GM12878 (cell line): ENCODE measurements around the gene PRM3. TPM values are rescaled to one million over a fixed set of nuclear protein-coding genes. Genes with fewer than 3 reads are reported as not detected.
A peak's percentile ranks its signal among the peaks of the same experiment; 100 is the strongest.

Experiments used
- ATAC-seq: fragments of 200-7000 bp; cut with Tn5 transposase; 3 replicates; pipeline ENCODE4 v1.9.1; 2020; ENCODE audit warnings: mild to moderate bottlenecking, moderate library complexity
- BruUV-seq: library from RNA; stranded (reverse); fragments of 400-500 nt; replicated peaks from 2 replicates; lab custom pipeline; 2021; lab: Mats Ljungman, UMichigan
- CTCF ChIA-PET: fragments of 300-600 bp; sonication (Branson Sonifier 250); formaldehyde crosslinking; extraction: SDS; loops from one replicate; lab custom pipeline; 2021; ENCODE audit warnings: inconsistent platforms; lab: Yijun Ruan, JAX
- POLR2A ChIA-PET: fragments of 350-600 bp; formaldehyde crosslinking; extraction: SDS; loops from one replicate; lab custom pipeline; 2021; ENCODE audit warnings: inconsistent platforms; lab: Charles Lee
- RAD21 ChIA-PET: fragments of 300-600 bp; sonication (Branson Sonifier 250); formaldehyde crosslinking; loops from one replicate; lab custom pipeline; 2023; ENCODE audit warnings: antibody characterized with exemption; ENCODE audit not compliant: unreplicated experiment; lab: Charles Lee
- SMC1A ChIA-PET: fragments of 300-600 bp; sonication (Branson Sonifier 250); formaldehyde crosslinking; loops from one replicate; lab custom pipeline; 2023; ENCODE audit not compliant: unreplicated experiment, uncharacterized antibody; lab: Charles Lee
- DNase-seq: peaks from one replicate; pipeline ENCODE4 v3.0.0-alpha.2; 2011; ENCODE audit warnings: low read depth, low spot score
- FAIRE-seq: peaks from 3 replicates; lab custom pipeline; 2011; peaks lifted over from hg19 to GRCh38; lab: Jason Lieb, UNC
- H2AFZ ChIP-seq: 2 replicates; pipeline ENCODE4 v1.6.0; 2011; ENCODE audit warnings: low read depth, low read length, control low read depth; ENCODE audit not compliant: control insufficient read depth
- H3K27ac ChIP-seq: 2 replicates; pipeline ENCODE4 v1.5.1; 2011; ENCODE audit warnings: control low read depth; ENCODE audit not compliant: control insufficient read depth, insufficient read depth
- H3K27me3 ChIP-seq, 2 experiments: replicated peaks in 1 of 2; 2 replicates each; pipeline versions ENCODE4 v1.6.0 to v1.6.1; 2011; ENCODE audit warnings: low read length in 1 of 2; ENCODE audit not compliant: control insufficient read depth in 2 of 2, insufficient read depth in 2 of 2
- H3K36me3 ChIP-seq, 2 experiments: 2 replicates each; pipeline ENCODE4 v1.5.1; 2011; ENCODE audit warnings: low read length in 1 of 2; ENCODE audit not compliant: control insufficient read depth in 2 of 2, insufficient read depth in 2 of 2
- H3K4me1 ChIP-seq: 2 replicates; pipeline ENCODE4 v1.6.1; 2011; ENCODE audit warnings: mild to moderate bottlenecking, low read length, moderate library complexity, mixed read lengths; ENCODE audit not compliant: control insufficient read depth, insufficient read depth
- H3K4me2 ChIP-seq: 2 replicates; pipeline ENCODE4 v1.6.0; 2011; ENCODE audit warnings: control low read depth; ENCODE audit not compliant: control insufficient read depth, insufficient read depth
- H3K4me3 ChIP-seq: fragments of 200-600 bp; sonication (generic); 2 replicates; pipeline ENCODE4 v1.5.1; 2016
- H3K79me2 ChIP-seq: 2 replicates; pipeline ENCODE4 v1.6.0; 2011; ENCODE audit warnings: low read length; ENCODE audit not compliant: control insufficient read depth, insufficient read depth
- H3K9ac ChIP-seq: 2 replicates; pipeline ENCODE4 v1.8.0; 2011; ENCODE audit warnings: low read length, control low read depth, mixed read lengths; ENCODE audit not compliant: control insufficient read depth, insufficient read depth
- H3K9me3 ChIP-seq: replicated peaks from 3 replicates; pipeline ENCODE4 v1.5.1; 2011; ENCODE audit warnings: mild to moderate bottlenecking, low read length; ENCODE audit not compliant: control insufficient read depth, insufficient read depth
- H4K20me1 ChIP-seq: 2 replicates; pipeline ENCODE4 v1.6.0; 2011; ENCODE audit not compliant: control insufficient read depth, insufficient read depth
- DPF2 ChIP-seq: fragments of 450-650 bp; IDR thresholded peaks from 2 replicates; pipeline ENCODE4 v1.6.1; 2017; ENCODE audit warnings: mild to moderate bottlenecking
- FOXK2 ChIP-seq: fragments of 450-650 bp; IDR thresholded peaks from 2 replicates; pipeline ENCODE4 v1.6.1; 2017; ENCODE audit warnings: mild to moderate bottlenecking, moderate library complexity
- HDGF ChIP-seq: fragments of 450-650 bp; IDR thresholded peaks from 2 replicates; pipeline ENCODE4 v1.6.1; 2016; ENCODE audit warnings: antibody characterized with exemption
- IRF4 ChIP-seq: IDR thresholded peaks from 2 replicates; pipeline ENCODE4 v1.6.1; 2011; ENCODE audit warnings: low read depth, low read length
- NKRF ChIP-seq: fragments of 450-650 bp; conservative IDR thresholded peaks from 2 replicates; pipeline ENCODE4 v1.6.1; 2017; ENCODE audit warnings: mild to moderate bottlenecking, moderate library complexity
- SMAD5 ChIP-seq: IDR thresholded peaks from 2 replicates; pipeline ENCODE4 v1.6.1; 2016; ENCODE audit warnings: antibody characterized with exemption, low read depth
- SRF ChIP-seq, 2 experiments: IDR thresholded peaks; 2 replicates each; pipeline ENCODE4 v1.6.1; 2011; ENCODE audit warnings: low read depth in 2 of 2, low read length in 2 of 2, mild to moderate bottlenecking in 1 of 2, moderate library complexity in 1 of 2
- TCF7 ChIP-seq: IDR thresholded peaks from 2 replicates; pipeline ENCODE4 v1.6.1; 2014; ENCODE audit warnings: antibody characterized with exemption, borderline replicate concordance
- USF1 ChIP-seq: IDR thresholded peaks from 2 replicates; pipeline ENCODE4 v1.6.1; 2011; ENCODE audit warnings: borderline replicate concordance, low read depth, mild to moderate bottlenecking, moderate library complexity, mixed read lengths, low read length; ENCODE audit not compliant: insufficient read depth; ENCODE audit errors: extremely low read length
- ZNF274 ChIP-seq: IDR thresholded peaks from one replicate; pipeline ENCODE4 v1.8.0; 2011; ENCODE audit not compliant: insufficient read length, insufficient read depth
- WGBS: methylation state at CpG from one replicate; pipeline ENCODE4 v1.1.6; 2016; ENCODE audit warnings: low lambda C conversion rate; ENCODE audit not compliant: insufficient replicate concordance, insufficient coverage; ENCODE audit errors: missing lambda C conversion rate; 5-methylcytosine and 5-hydroxymethylcytosine counted together
- in situ Hi-C: fragments of 300-500 bp; cut with MboI; formaldehyde crosslinking; loops from 9 replicates; pipeline ENCODE4 v1.14.3; 2018; ENCODE audit warnings: mixed read lengths
- intact Hi-C: fragments of 100-400 bp; cut with micrococcal nuclease; formaldehyde crosslinking; loops from one replicate; pipeline ENCODE4 v1.14.2; 2022; ENCODE audit not compliant: unreplicated experiment
- polyA plus RNA-seq, 11 experiments: library from polyadenylated mRNA; depleted of rRNA in 4 of 11; unstranded in 6 of 11; stranded (reverse) in 5 of 11; fragments of >200 nt; fragmentation: Nextera tagmentation in 4 of 11; fragmentation: Illumina TruSeq in 1 of 11; extraction: Ambion mirVana in 4 of 11; extraction: Trizol in 1 of 11; gene quantifications; 1 replicate in 1 of 11; 2 replicates in 10 of 11; pipeline versions ENCODE4 v1.2.1 to v1.2.3, GENCODE V29; 2011 to 2016; ENCODE audit warnings: inconsistent platforms in 2 of 11, missing spikeins in 2 of 11, low read depth in 1 of 11
- total RNA-seq, 4 experiments: library from RNA; depleted of rRNA in 3 of 4; stranded (reverse); fragments of >200 nt in 3 of 4; fragmentation: Illumina TruSeq in 1 of 4; extraction: Trizol in 1 of 4; gene quantifications; 2 replicates each; pipeline versions ENCODE4 v1.2.1 to v1.2.3, GENCODE V29; 2013 to 2021
- TF ChIP-seq, protein P1 (sequence below), 3 experiments: IDR thresholded peaks in 2 of 3; conservative IDR thresholded peaks in 1 of 3; 2 replicates each; pipeline ENCODE4 v1.5.1; 2011; ENCODE audit warnings: low read depth in 3 of 3, low read length in 3 of 3, mild to moderate bottlenecking in 3 of 3, control low read depth in 2 of 3, moderate library complexity in 2 of 3, inconsistent platforms in 1 of 3, mixed read lengths in 1 of 3; ENCODE audit not compliant: control insufficient read depth in 2 of 3, insufficient read depth in 1 of 3; ENCODE audit errors: extremely low read depth in 1 of 3
- TF ChIP-seq, protein P2 (sequence below): IDR thresholded peaks from 2 replicates; pipeline ENCODE4 v1.6.1; 2011; ENCODE audit warnings: mild to moderate bottlenecking, low read depth, low read length, moderate library complexity; ENCODE audit not compliant: insufficient replicate concordance

Gene PRM3
- total and polyA plus RNA-seq, 10 of the 15 experiments (the other 5 are each of a cell fraction or from before 2014, with no cell fraction given), result not detected

GRCh38 chr16:11264155-11264832 is 9.1 kb downstream of the PRM3 start (continued):
- TF ChIP-seq NKRF (0 out of 2 replicates have a peak, but pooled peaks have one; percentile 53), ZNF274 (no peak), USF1 (no peak), IRF4 (0 out of 2 replicates have a peak, but pooled peaks have one; percentile 2), SRF (IDR thresholded peaks at IDR 0.05; ENCODE audit: low read depth in 2 of 2, low read length in 2 of 2) (no peak), DPF2 (peak; percentile 35; the same call in 1 of the 2 replicates)

- H3K79me2 ChIP-seq, result no peaks in the 10 kb centered on the region
- intact Hi-C loops (no loop called here), in situ Hi-C loops (no loop called here)
- ATAC-seq (peak; percentile 69), FAIRE-seq (peak; percentile 69), DNase-seq (no peak)
- ChIA-PET SMC1A (interaction anchor here (0.6 to 2.6 kb wide), 8 partner anchors 11 to 93 kb away, joined by 3 to 27 read pairs (median 3); no protein-coding TSS in a partner anchor), POLR2A (interaction anchor here (0.9 to 1.5 kb wide), 4 partner anchors 33 to 48 kb away, joined by 3 to 6 read pairs (median 4); no protein-coding TSS in a partner anchor), CTCF (interaction anchor here (1.5 to 11.0 kb wide), 3 partner anchors 34 to 292 kb away, joined by 3 to 170 read pairs (median 5); no protein-coding TSS in a partner anchor), RAD21 (interaction anchor here (0.7 to 4.2 kb wide), 4 partner anchors 8 to 91 kb away, joined by 3 to 26 read pairs (median 4); partner anchors contain the start of gene SOCS1)
- peak overlapping the region; percentile 57 for H2AFZ ChIP-seq
- WGBS, result 20% methylated on average over 4 of the region's 4 CpGs
- H3K4me1 ChIP-seq, result peaks cover 25% of the 10 kb centered on the region
- no peak overlapping the region for H3K4me3 ChIP-seq
- H3K36me3 ChIP-seq, result no peaks in the 10 kb centered on the region
- peak overlapping the region; percentile 45 for H3K27ac ChIP-seq
- no TSS peak for BruUV-seq
- H3K9ac ChIP-seq, result peak overlapping the region; percentile 21; the same call in 1 of the 2 replicates
- peak overlapping the region; percentile 56 for H3K4me2 ChIP-seq
- H3K27me3 ChIP-seq, result no peaks in the 10 kb centered on the region
- H3K9me3 ChIP-seq, result no peaks in the 10 kb centered on the region; the same call in 2 of the 3 replicates
- no peaks in the 10 kb centered on the region for H4K20me1 ChIP-seq
- TF ChIP-seq HDGF (no peak), SMAD5 (no peak), FOXK2 (0 out of 2 replicates have a peak, but pooled peaks have one; percentile 34), IRF4 (0 out of 2 replicates have a peak, but pooled peaks have one; percentile 45), TCF7 (no peak)
- TF ChIP-seq, protein P1, sequence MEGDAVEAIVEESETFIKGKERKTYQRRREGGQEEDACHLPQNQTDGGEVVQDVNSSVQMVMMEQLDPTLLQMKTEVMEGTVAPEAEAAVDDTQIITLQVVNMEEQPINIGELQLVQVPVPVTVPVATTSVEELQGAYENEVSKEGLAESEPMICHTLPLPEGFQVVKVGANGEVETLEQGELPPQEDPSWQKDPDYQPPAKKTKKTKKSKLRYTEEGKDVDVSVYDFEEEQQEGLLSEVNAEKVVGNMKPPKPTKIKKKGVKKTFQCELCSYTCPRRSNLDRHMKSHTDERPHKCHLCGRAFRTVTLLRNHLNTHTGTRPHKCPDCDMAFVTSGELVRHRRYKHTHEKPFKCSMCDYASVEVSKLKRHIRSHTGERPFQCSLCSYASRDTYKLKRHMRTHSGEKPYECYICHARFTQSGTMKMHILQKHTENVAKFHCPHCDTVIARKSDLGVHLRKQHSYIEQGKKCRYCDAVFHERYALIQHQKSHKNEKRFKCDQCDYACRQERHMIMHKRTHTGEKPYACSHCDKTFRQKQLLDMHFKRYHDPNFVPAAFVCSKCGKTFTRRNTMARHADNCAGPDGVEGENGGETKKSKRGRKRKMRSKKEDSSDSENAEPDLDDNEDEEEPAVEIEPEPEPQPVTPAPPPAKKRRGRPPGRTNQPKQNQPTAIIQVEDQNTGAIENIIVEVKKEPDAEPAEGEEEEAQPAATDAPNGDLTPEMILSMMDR (IDR thresholded peaks at IDR 0.05 in 2 of 3, conservative IDR thresholded peaks at IDR 0.05 in 1 of 3; ENCODE audit: control insufficient read depth in 2 of 3, extremely low read depth in 1 of 3, insufficient read depth in 1 of 3, low read depth in 3 of 3, low read length in 3 of 3), result no peak
- TF ChIP-seq, protein P2, sequence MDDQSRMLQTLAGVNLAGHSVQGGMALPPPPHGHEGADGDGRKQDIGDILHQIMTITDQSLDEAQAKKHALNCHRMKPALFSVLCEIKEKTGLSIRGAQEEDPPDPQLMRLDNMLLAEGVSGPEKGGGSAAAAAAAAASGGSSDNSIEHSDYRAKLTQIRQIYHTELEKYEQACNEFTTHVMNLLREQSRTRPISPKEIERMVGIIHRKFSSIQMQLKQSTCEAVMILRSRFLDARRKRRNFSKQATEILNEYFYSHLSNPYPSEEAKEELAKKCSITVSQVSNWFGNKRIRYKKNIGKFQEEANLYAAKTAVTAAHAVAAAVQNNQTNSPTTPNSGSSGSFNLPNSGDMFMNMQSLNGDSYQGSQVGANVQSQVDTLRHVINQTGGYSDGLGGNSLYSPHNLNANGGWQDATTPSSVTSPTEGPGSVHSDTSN, result no peak
Measured at GRCh38 chr16:11263737-11264136, 9.7 kb downstream of the PRM3 start.
